ENCODE data around the gene CPZ.

Gene CPZ

GRCh38 chr4:8592366-8593263, at the start of gene CPZ:
Gene CPZ (plus strand): TSS chr4:8592765. CDS start chr4:8592834, 69 bp downstream.
- Histone ChIP-seq H3K4me3 (ENCODE audit: low read depth, low read length, poor library complexity, severe bottlenecking) (no peak within 1 kb of the TSS), H3K9ac (ENCODE audit: low read length) (no peak within 1 kb of the TSS), H4K20me1 (ENCODE audit: insufficient read depth, low read length) (no peaks in the 10 kb centered on the region), H3K9me3 (ENCODE audit: low read length) (no peaks in the 10 kb centered on the region), H2AFZ (ENCODE audit: low read length) (no peak within 1 kb of the TSS), H3K27me3 (ENCODE audit: insufficient read depth, low read length) (no peaks in the 10 kb centered on the region), H3K79me2 (ENCODE audit: insufficient read depth, low read length) (no peaks in the 10 kb centered on the region), H3K4me2 (ENCODE audit: low read length) (no peak within 1 kb of the TSS), H3K27ac (ENCODE audit: low read depth, low read length, poor library complexity, severe bottlenecking) (no peak within 1 kb of the TSS), H3F3A (ENCODE audit: insufficient read depth, low read length) (no peaks in the 10 kb centered on the region), H3K36me3 (ENCODE audit: insufficient read depth, low read length) (no peaks in the 10 kb centered on the region), H3K4me1 (ENCODE audit: insufficient read depth, low read length, severe bottlenecking) (no peaks in the 10 kb centered on the region), H3K9me2 (ENCODE audit: low read depth, low read length) (no peaks in the 10 kb centered on the region)
- TF ChIP-seq EZH2 (IDR thresholded peaks at IDR 0.05; ENCODE audit: borderline replicate concordance, low read length) = no peak

DNA sequence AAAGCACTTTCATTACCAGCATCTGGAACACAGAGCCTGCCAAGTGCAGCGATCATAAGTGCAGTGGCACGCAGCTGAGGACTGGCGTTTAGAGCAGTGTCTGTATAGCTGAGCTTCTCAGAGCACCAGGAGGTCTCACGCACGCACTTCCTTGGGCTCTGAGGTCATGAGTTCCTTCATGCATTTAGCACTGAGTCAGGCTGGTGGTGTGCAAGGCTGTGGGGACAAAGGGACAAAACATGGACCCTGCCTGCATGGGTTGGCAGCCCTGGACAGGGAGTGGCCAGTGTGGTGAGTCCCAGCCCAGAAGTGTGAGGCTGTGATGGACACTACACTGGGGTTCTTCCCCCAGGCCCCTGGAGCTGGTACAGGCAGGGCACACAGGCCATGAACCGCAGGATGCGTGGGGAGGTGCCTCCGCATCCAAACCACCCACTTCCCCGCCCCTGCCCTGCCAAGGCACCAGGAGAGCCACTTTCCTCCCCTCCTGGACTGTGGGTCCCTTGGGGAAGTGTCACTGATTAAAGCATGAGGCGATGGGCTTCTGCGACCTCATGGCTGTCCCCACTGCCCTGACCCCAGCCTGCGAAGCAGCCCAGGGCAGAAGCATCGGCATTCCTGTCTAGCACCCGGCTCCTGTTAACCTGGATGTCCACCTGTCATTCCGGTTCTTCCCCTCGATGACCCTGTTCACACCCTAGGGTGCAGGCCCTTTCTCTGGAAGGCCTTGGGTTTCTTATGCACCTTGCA, 49.6 kb upstream of the CPZ start:
- TF ChIP-seq CTCF (IDR thresholded peaks at IDR 0.05; ENCODE audit: low read length) (no peak), EZH2 (IDR thresholded peaks at IDR 0.05; ENCODE audit: borderline replicate concordance, low read length) (no peak)
- Histone ChIP-seq H2AFZ (ENCODE audit: low read length) (no peak overlapping the region), H3K4me3 (ENCODE audit: low read depth, low read length, poor library complexity, severe bottlenecking) (no peak overlapping the region), H4K20me1 (ENCODE audit: insufficient read depth, low read length) (no peaks in the 10 kb centered on the region), H3K36me3 (ENCODE audit: insufficient read depth, low read length) (no peaks in the 10 kb centered on the region), H3F3A (ENCODE audit: insufficient read depth, low read length) (no peaks in the 10 kb centered on the region), H3K27me3 (ENCODE audit: insufficient read depth, low read length) (no peaks in the 10 kb centered on the region), H3K27ac (ENCODE audit: low read depth, low read length, poor library complexity, severe bottlenecking) (no peak overlapping the region), H3K79me2 (ENCODE audit: insufficient read depth, low read length) (no peaks in the 10 kb centered on the region), H3K9me3 (ENCODE audit: low read length) (no peaks in the 10 kb centered on the region), H3K4me1 (ENCODE audit: insufficient read depth, low read length, severe bottlenecking) (no peaks in the 10 kb centered on the region), H3K9me2 (ENCODE audit: low read depth, low read length) (no peaks in the 10 kb centered on the region), H3K9ac (ENCODE audit: low read length) (no peak overlapping the region), H3K4me2 (ENCODE audit: low read length) (no peak overlapping the region)

- Histone ChIP-seq H3K79me2 (ENCODE audit: insufficient read depth, low read length) (no peaks in the 10 kb centered on the region), H3K4me1 (ENCODE audit: insufficient read depth, low read length, severe bottlenecking) (no peaks in the 10 kb centered on the region), H3K9me2 (ENCODE audit: low read depth, low read length) (no peaks in the 10 kb centered on the region), H4K20me1 (ENCODE audit: insufficient read depth, low read length) (no peaks in the 10 kb centered on the region), H3K4me3 (ENCODE audit: low read depth, low read length, poor library complexity, severe bottlenecking) (no peak overlapping the region), H3K9ac (ENCODE audit: low read length) (no peak overlapping the region), H3K27ac (ENCODE audit: low read depth, low read length, poor library complexity, severe bottlenecking) (no peak overlapping the region), H2AFZ (ENCODE audit: low read length) (no peak overlapping the region), H3K4me2 (ENCODE audit: low read length) (no peak overlapping the region), H3K9me3 (ENCODE audit: low read length) (no peaks in the 10 kb centered on the region), H3F3A (ENCODE audit: insufficient read depth, low read length) (no peaks in the 10 kb centered on the region), H3K36me3 (ENCODE audit: insufficient read depth, low read length) (no peaks in the 10 kb centered on the region), H3K27me3 (ENCODE audit: insufficient read depth, low read length) (no peaks in the 10 kb centered on the region)
- TF ChIP-seq CTCF (IDR thresholded peaks at IDR 0.05; ENCODE audit: low read length) (no peak), EZH2 (IDR thresholded peaks at IDR 0.05; ENCODE audit: borderline replicate concordance, low read length) (no peak)
These were observed 48.9 kb upstream of the CPZ start for GRCh38 chr4:8543623-8544022.

All from OCI-LY1 (cell line).